GM10266 (cell line): ENCODE results near the gene LIMCH1.
"Not testable (repeated sequence)": the region's sequence is repeated elsewhere in the genome, so short reads cannot be mapped to it uniquely, and the experiment has no call there.

Experiments used
- DNase-seq: peaks from one replicate; pipeline ENCODE4 v3.0.0; 2012; ENCODE audit errors: extremely low spot score
- TF ChIP-seq, protein P1 (sequence below): IDR thresholded peaks from 2 replicates; pipeline ENCODE4 v1.5.1; 2012; ENCODE audit warnings: mild to moderate bottlenecking, low read depth; ENCODE audit not compliant: control insufficient read depth, insufficient read depth; ENCODE audit errors: missing control alignments

LIMCH1 gene

DNA sequence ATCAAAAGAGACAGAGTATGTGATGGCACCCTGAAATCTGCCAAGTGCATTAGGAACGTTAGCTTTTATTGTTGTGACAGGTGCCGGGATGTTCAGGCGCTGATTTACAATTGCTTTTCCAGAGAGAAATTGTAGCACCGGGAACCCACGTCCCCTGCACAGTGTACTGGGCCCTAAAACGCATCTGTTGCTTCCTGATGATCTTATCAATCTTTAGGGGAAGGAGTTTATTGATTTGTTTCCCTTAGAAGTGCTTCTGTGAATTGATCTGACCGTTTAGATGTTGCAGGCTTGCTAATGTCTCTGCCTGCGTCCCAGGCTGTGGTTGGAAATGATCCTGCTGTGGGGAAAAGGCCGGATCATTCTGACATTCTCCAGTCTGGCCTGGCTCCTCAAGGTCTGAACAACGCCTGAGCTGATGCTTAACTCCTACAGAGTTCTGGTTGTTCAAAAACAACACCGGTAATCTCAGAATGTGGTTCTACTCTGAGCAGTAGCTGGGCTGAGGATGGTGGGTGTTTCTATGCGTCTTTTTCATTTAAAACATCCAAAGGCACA is 193.7 kb downstream of the LIMCH1 start:
- TF ChIP-seq, protein P1, sequence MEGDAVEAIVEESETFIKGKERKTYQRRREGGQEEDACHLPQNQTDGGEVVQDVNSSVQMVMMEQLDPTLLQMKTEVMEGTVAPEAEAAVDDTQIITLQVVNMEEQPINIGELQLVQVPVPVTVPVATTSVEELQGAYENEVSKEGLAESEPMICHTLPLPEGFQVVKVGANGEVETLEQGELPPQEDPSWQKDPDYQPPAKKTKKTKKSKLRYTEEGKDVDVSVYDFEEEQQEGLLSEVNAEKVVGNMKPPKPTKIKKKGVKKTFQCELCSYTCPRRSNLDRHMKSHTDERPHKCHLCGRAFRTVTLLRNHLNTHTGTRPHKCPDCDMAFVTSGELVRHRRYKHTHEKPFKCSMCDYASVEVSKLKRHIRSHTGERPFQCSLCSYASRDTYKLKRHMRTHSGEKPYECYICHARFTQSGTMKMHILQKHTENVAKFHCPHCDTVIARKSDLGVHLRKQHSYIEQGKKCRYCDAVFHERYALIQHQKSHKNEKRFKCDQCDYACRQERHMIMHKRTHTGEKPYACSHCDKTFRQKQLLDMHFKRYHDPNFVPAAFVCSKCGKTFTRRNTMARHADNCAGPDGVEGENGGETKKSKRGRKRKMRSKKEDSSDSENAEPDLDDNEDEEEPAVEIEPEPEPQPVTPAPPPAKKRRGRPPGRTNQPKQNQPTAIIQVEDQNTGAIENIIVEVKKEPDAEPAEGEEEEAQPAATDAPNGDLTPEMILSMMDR: no peak

DNA sequence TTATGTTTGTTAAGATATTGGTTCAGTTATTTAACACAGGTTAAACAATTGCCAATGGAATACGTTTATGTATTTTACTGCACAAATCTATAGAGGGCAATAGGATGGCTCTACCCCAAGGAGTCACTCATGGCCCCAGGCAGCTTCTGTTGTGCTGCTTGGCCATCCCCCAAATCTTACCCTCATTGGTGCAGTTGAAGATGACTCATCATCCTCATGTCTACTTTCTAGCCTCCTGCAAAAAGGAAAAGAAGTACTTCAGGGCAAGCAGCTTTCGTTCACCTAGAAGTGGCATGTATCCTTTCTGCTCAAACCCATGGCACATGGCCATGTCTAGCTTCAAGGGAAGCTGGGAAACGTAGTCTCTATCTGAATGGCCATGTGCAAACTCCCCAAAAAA is 196.4 kb downstream of the LIMCH1 start:
- no peak for DNase-seq
- TF ChIP-seq, protein P1: no peak

More for the DNA sequence above, 193.7 kb downstream of the LIMCH1 start:
- DNase-seq: no peak

DNA sequence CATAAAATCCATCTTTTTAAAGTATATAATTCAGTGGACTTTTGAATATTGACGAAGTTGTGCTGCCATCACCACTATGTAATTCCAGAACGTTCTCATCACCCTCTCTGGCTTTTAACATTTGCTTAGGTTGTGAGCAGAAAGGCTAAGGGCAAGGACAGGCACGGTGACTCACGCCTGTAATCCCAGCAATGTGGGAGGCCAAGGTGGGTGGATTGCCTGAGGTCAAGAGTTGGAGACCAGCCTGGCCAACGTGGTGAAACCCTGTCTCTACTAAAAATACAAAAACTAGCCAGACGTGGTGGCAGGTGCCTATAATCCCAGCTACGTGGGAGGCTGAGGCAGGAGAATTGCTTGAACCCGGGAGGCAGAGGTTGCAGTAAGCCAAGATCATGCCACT is 199.5 kb downstream of the LIMCH1 start:
- not testable (repeated sequence) for DNase-seq

DNA sequence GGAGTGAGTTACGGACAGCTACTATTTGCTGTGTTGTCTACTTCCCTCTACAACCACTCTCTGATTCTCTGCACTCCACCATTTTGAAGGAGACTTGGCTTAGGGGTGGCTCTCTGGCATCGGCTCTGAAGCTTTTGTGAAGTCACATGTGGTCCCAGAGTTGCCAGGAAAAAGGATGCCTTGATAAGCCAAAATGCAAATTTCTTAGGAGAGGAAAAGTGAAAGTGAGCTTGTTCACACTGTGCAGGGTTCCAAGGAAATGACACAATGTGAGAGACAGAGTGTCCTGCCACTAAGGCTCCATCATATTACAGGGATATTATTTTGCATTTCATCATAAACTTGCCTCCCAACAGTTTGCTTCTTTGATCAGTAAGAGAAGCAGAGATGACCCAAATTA is 203.4 kb downstream of the LIMCH1 start:
- DNase-seq: no peak
- TF ChIP-seq, protein P1: no peak

DNA sequence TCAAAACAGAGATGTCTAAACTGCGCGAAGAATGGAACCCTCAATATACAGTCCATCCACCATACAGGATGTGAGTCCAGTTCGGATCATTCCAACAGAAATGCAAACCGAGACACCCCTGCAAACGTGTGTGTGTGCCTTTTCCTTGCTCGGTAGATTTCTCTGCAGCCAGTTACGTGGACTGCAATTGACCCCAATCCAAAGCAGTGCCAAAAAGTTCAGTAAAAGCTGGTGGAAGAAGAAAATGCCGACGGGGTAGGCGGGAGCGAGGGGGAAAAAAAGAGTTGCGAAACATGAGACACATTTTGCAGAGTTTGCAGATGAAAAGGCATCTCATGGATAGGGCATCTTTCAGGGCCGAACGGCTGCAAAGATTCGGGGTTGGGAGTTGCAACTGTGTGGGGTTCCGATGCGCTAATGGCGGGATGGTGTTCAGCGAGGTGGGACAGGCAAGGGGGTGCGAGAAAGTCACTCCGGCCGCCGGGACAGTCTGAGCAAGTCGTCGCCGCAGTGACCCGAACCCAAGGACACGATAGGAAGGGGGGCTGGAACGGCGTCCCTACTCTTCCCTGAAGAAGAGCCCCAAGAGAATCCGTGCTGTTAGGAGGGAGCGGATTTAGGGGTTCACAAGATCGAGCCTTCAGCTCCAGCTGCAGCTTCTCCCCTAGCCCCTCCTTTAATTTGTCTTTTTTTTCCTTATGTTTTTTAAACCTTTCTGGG is 206.8 kb downstream of the LIMCH1 start:
- DNase-seq: no peak
- TF ChIP-seq, protein P1: no peak

DNA sequence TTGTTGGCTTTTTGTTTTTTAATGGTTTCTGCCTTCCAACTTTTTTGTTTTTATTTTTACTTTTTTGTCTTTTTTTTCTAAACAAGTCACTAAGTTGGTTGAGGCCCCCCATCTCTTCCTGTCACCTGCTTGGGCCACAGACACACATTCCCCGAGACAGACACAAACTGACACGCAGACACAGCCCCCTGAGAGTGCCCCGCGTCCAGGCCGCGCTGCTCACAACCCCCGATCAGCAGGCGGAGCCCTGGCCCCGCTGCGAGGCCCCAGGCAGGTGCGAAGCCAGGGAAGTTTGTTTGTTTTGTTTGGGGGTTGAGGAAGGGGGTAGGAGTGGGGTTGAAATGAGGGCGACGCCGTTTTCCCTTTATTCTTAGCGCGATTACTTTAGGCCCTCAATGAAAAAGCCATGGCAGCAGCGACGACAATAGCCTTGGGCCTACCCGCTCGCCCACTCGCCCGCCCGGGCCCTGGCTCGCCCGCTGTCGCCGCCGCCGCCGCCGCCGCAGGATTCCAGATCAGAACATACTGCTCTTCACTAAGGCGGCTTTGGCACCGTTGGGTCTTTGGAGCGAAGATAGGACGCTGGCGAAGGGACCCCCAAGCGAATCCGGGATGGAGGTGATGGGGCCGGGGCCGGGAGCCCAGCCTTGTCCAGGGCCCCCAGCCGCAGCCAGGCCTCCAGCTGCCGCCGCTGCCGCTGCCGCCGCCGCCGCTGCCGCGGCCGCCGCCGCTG is 207.5 kb downstream of the LIMCH1 start:
- no peak for DNase-seq
- TF ChIP-seq, protein P1: no peak

DNA sequence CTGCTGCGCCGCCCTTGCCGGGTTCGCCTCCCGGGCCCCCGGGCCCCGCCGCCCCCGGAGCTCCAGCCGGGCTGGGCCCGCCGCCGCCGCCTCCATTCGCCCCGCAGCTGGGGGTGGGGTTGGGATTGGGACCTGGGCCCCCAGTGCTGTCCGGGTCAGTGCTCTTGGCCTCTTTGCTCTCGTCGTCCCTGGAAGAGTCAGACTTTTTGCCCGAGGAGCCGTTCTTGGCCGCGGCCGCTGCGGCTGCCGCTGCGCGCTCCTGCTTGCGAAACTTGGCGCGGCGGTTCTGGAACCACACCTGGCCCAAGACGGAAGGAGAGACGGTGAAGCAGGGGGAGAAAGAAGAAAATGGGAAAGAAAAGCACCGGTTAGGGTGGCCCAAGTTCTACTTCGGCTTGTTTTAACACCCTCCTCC is 208.1 kb downstream of the LIMCH1 start:
- no peak for DNase-seq
- TF ChIP-seq, protein P1: no peak
